GM23338 (cell line): ENCODE data around the gene MRPL44. TPM values are rescaled to one million over a fixed set of nuclear protein-coding genes. Genes with fewer than 3 reads are reported as not detected.
"Not testable (repeated sequence)": the region's sequence is repeated elsewhere in the genome, so short reads cannot be mapped to it uniquely, and the experiment has no call there.

Experiments used
- ATAC-seq: fragments of 200-7000 bp; cut with Tn5 transposase; 3 replicates; pipeline ENCODE4 v1.9.1; 2020
- DNase-seq: peaks from one replicate; pipeline ENCODE4 v3.0.0-alpha.2; 2015; ENCODE audit warnings: low spot score
- H2AFZ ChIP-seq: fragments of 200-600 bp; sonication (generic); 2 replicates; pipeline ENCODE4 v1.8.0; 2016; ENCODE audit warnings: antibody characterized with exemption, mild to moderate bottlenecking, moderate library complexity
- H3F3A ChIP-seq: fragments of 200-600 bp; sonication (generic); replicated peaks from 2 replicates; pipeline ENCODE4 v1.8.0; 2017; ENCODE audit warnings: antibody characterized with exemption, mixed run types, low read depth
- H3K27ac ChIP-seq: fragments of 200-600 bp; sonication (generic); 2 replicates; pipeline ENCODE4 v1.6.1; 2016; ENCODE audit warnings: low read depth
- H3K27me3 ChIP-seq: fragments of 200-600 bp; sonication (generic); 2 replicates; pipeline ENCODE4 v1.8.0; 2016; ENCODE audit warnings: mild to moderate bottlenecking, mixed run types, moderate library complexity; ENCODE audit not compliant: insufficient read depth
- H3K36me3 ChIP-seq: fragments of 200-600 bp; sonication (generic); 2 replicates; pipeline ENCODE4 v1.8.0; 2016; ENCODE audit warnings: mild to moderate bottlenecking; ENCODE audit not compliant: insufficient read depth
- H3K4me1 ChIP-seq: fragments of 200-600 bp; sonication (generic); 2 replicates; pipeline ENCODE4 v1.8.0; 2016; ENCODE audit warnings: mild to moderate bottlenecking, moderate library complexity; ENCODE audit not compliant: insufficient read depth
- H3K4me2 ChIP-seq: fragments of 200-600 bp; sonication (generic); 2 replicates; pipeline ENCODE4 v1.7.1; 2017; ENCODE audit warnings: mixed run types
- H3K4me3 ChIP-seq: fragments of 200-600 bp; sonication (generic); 2 replicates; pipeline ENCODE4 v1.6.1; 2016; ENCODE audit warnings: mixed run types
- H3K79me2 ChIP-seq: fragments of 200-600 bp; sonication (generic); replicated peaks from 2 replicates; pipeline ENCODE4 v1.8.0; 2017; ENCODE audit warnings: mild to moderate bottlenecking; ENCODE audit not compliant: insufficient read depth
- H3K9me2 ChIP-seq: fragments of 200-600 bp; sonication (generic); 2 replicates; pipeline ENCODE4 v1.8.0; 2017; ENCODE audit not compliant: insufficient read depth
- H4K20me1 ChIP-seq: fragments of 200-600 bp; sonication (generic); replicated peaks from 2 replicates; pipeline ENCODE4 v1.8.0; 2017; ENCODE audit warnings: mild to moderate bottlenecking; ENCODE audit not compliant: insufficient read depth
- H3K27ac Mint-ChIP-seq: 2 replicates; pipeline ENCODE4 v1.8.0; 2020; ENCODE audit warnings: inconsistent platforms, mild to moderate bottlenecking, moderate library complexity, mixed read lengths
- H3K27me3 Mint-ChIP-seq: 3 replicates; pipeline ENCODE4 v1.8.0; 2022; ENCODE audit warnings: low read depth, mild to moderate bottlenecking, moderate library complexity, mixed read lengths, inconsistent platforms; ENCODE audit not compliant: insufficient read depth, poor library complexity
- H3K36me3 Mint-ChIP-seq: 3 replicates; pipeline ENCODE4 v1.8.0; 2021; ENCODE audit warnings: low read depth, mild to moderate bottlenecking, inconsistent platforms, moderate library complexity, mixed read lengths
- H3K4me1 Mint-ChIP-seq: 3 replicates; pipeline ENCODE4 v1.8.0; 2020; ENCODE audit warnings: mild to moderate bottlenecking, inconsistent platforms, mixed read lengths
- H3K4me3 Mint-ChIP-seq: 3 replicates; pipeline ENCODE4 v1.8.0; 2021; ENCODE audit warnings: moderate library complexity, mild to moderate bottlenecking, inconsistent platforms, mixed read lengths
- H3K9me3 Mint-ChIP-seq: 3 replicates; pipeline ENCODE4 v1.8.0; 2020; ENCODE audit warnings: moderate library complexity, mild to moderate bottlenecking, inconsistent platforms, mixed read lengths
- NANOG ChIP-seq: IDR thresholded peaks from 2 replicates; pipeline ENCODE4 v1.6.1; 2016; ENCODE audit warnings: antibody characterized with exemption, borderline replicate concordance
- POLR2AphosphoS5 ChIP-seq: IDR thresholded peaks from 2 replicates; pipeline ENCODE4 v1.6.1; 2016; ENCODE audit warnings: antibody characterized with exemption, low read depth
- polyA plus RNA-seq: library from polyadenylated mRNA; unstranded; fragments of >200 nt; fragmentation: Nextera tagmentation; extraction: Ambion mirVana; gene quantifications from 2 replicates; pipeline ENCODE4 v1.2.1, GENCODE V29; 2016
- total RNA-seq: library from RNA; depleted of rRNA; stranded (reverse); fragments of >200 nt; shearing (Covaris generic); gene quantifications from 2 replicates; pipeline ENCODE4 v1.2.3, GENCODE V29; 2014
- TF ChIP-seq, protein P1 (sequence below): fragments of 250-450 bp; sonication (Bioruptor Pico); IDR thresholded peaks from 2 replicates; pipeline ENCODE4 v1.5.0; 2020; ENCODE audit warnings: mild to moderate bottlenecking, moderate library complexity

MRPL44 gene
- total and polyA plus RNA-seq, 2 experiments from 2014 or later: 38.4 to 55.8 TPM

DNA sequence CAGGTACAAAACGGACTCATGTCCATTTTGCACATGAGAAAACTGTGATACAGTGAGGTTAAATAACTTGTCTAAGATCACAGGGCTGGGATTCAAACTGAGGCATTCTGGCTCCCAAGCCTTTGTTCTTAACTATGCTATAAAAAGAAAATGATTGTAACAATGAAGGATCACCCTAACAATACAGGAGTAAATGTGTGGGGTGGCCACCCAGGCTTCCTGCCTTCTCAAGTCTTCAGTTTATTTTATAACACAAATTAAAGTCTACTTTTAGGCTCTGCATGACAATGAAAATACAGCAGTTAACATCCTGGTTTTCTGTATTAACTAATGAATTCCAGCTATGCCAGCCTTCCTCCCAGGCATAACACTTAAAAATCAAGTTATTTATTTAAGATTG is 19.7 kb upstream of the MRPL44 start:
- Histone ChIP-seq H4K20me1 (no peaks in the 10 kb centered on the region; the same call in 1 of the 2 replicates), H3K27ac (peak overlapping the region; percentile 78), H3F3A (no peaks in the 10 kb centered on the region), H3K27me3 (no peaks in the 10 kb centered on the region), H2AFZ (no peak overlapping the region), H3K9me2 (no peaks in the 10 kb centered on the region), H3K4me3 (peak overlapping the region; percentile 41), H3K4me2 (peak overlapping the region; percentile 71), H3K79me2 (peaks cover 96% of the 10 kb centered on the region), H3K36me3 (no peaks in the 10 kb centered on the region), H3K4me1 (peaks cover 73% of the 10 kb centered on the region)
- DNase-seq (peak; percentile 54), ATAC-seq (peak; percentile 30; the same call in 2 of the 3 replicates)
- H3K4me3 Mint-ChIP-seq: peak overlapping the region; percentile 45; the same call in 2 of the 3 replicates
- H3K27ac Mint-ChIP-seq: peak overlapping the region; percentile 86
- H3K36me3 Mint-ChIP-seq: peaks cover 20% of the 10 kb centered on the region
- H3K9me3 Mint-ChIP-seq: no peaks in the 10 kb centered on the region
- H3K27me3 Mint-ChIP-seq: peaks cover 8% of the 10 kb centered on the region
- peaks cover 67% of the 10 kb centered on the region for H3K4me1 Mint-ChIP-seq
- TF ChIP-seq POLR2AphosphoS5: no peak
- peak; percentile 91 for TF ChIP-seq NANOG
- TF ChIP-seq, protein P1, sequence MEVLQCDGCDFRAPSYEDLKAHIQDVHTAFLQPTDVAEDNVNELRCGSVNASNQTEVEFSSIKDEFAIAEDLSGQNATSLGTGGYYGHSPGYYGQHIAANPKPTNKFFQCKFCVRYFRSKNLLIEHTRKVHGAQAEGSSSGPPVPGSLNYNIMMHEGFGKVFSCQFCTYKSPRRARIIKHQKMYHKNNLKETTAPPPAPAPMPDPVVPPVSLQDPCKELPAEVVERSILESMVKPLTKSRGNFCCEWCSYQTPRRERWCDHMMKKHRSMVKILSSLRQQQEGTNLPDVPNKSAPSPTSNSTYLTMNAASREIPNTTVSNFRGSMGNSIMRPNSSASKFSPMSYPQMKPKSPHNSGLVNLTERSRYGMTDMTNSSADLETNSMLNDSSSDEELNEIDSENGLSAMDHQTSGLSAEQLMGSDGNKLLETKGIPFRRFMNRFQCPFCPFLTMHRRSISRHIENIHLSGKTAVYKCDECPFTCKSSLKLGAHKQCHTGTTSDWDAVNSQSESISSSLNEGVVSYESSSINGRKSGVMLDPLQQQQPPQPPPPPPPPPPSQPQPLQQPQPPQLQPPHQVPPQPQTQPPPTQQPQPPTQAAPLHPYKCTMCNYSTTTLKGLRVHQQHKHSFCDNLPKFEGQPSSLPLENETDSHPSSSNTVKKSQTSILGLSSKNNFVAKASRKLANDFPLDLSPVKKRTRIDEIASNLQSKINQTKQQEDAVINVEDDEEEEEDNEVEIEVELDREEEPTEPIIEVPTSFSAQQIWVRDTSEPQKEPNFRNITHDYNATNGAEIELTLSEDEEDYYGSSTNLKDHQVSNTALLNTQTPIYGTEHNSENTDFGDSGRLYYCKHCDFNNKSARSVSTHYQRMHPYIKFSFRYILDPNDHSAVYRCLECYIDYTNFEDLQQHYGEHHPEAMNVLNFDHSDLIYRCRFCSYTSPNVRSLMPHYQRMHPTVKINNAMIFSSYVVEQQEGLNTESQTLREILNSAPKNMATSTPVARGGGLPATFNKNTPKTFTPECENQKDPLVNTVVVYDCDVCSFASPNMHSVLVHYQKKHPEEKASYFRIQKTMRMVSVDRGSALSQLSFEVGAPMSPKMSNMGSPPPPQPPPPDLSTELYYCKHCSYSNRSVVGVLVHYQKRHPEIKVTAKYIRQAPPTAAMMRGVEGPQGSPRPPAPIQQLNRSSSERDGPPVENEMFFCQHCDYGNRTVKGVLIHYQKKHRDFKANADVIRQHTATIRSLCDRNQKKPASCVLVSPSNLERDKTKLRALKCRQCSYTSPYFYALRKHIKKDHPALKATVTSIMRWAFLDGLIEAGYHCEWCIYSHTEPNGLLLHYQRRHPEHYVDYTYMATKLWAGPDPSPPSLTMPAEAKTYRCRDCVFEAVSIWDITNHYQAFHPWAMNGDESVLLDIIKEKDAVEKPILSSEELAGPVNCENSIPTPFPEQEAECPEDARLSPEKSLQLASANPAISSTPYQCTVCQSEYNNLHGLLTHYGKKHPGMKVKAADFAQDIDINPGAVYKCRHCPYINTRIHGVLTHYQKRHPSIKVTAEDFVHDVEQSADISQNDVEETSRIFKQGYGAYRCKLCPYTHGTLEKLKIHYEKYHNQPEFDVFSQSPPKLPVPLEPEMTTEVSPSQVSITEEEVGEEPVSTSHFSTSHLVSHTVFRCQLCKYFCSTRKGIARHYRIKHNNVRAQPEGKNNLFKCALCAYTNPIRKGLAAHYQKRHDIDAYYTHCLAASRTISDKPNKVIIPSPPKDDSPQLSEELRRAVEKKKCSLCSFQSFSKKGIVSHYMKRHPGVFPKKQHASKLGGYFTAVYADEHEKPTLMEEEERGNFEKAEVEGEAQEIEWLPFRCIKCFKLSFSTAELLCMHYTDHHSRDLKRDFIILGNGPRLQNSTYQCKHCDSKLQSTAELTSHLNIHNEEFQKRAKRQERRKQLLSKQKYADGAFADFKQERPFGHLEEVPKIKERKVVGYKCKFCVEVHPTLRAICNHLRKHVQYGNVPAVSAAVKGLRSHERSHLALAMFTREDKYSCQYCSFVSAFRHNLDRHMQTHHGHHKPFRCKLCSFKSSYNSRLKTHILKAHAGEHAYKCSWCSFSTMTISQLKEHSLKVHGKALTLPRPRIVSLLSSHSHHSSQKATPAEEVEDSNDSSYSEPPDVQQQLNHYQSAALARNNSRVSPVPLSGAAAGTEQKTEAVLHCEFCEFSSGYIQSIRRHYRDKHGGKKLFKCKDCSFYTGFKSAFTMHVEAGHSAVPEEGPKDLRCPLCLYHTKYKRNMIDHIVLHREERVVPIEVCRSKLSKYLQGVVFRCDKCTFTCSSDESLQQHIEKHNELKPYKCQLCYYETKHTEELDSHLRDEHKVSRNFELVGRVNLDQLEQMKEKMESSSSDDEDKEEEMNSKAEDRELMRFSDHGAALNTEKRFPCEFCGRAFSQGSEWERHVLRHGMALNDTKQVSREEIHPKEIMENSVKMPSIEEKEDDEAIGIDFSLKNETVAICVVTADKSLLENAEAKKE: no peak

DNA sequence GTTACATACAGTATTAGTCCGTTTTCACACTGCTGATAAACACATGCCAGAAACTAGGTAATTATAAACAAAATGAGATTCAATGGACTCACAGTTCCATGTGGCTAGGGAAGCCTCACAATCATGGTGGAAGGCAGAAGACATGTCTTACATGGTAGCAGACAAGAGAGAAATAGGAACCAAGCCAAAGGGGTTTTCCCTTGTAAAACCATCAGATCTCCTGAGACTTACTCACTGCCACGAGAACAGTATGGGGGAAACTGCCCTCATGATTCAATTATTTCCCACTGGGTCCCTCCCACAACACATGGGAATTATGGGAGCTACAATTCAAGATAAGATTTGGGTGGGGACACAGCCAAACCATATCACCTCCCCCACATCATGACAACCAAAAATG is 17.8 kb upstream of the MRPL44 start:
- H3K27me3 ChIP-seq, H3K4me3 Mint-ChIP-seq, ATAC-seq, H3K9me3 Mint-ChIP-seq, H3K36me3 ChIP-seq, H3K9me2 ChIP-seq, H3K4me3 ChIP-seq, H3K27ac Mint-ChIP-seq, H3K27ac ChIP-seq, H3F3A ChIP-seq, H2AFZ ChIP-seq, DNase-seq: not testable (repeated sequence)
- Mint-ChIP-seq H3K36me3 (peaks cover 23% of the 10 kb centered on the region), H3K4me1 (peaks cover 65% of the 10 kb centered on the region), H3K27me3 (peaks cover 10% of the 10 kb centered on the region)
- peaks cover 10% of the 10 kb centered on the region; the same call in 1 of the 2 replicates for H4K20me1 ChIP-seq
- peaks cover 96% of the 10 kb centered on the region for H3K79me2 ChIP-seq
- peaks cover 75% of the 10 kb centered on the region for H3K4me1 ChIP-seq
- H3K4me2 ChIP-seq: peak overlapping the region; percentile 71; the same call in 1 of the 2 replicates
